OCI-LY1 (cell line): ENCODE results near the gene GAL3ST2.

Experiments used
- H2AFZ ChIP-seq: fragments of 200-600 bp; sonication (generic), shearing (Covaris generic); 2 replicates; pipeline ENCODE4 v1.6.0; 2014; ENCODE audit warnings: antibody characterized with exemption, mild to moderate bottlenecking, low read length
- H3F3A ChIP-seq: fragments of 200-600 bp; sonication (generic), shearing (Covaris generic); 2 replicates; pipeline ENCODE4 v1.6.0; 2014; ENCODE audit warnings: mild to moderate bottlenecking, antibody characterized with exemption, low read length, moderate library complexity; ENCODE audit not compliant: insufficient read depth
- H3K27ac ChIP-seq: fragments of 200-600 bp; sonication (generic); 2 replicates; pipeline ENCODE4 v1.5.1; 2014; ENCODE audit warnings: low read length, mixed run types, mild to moderate bottlenecking, low read depth; ENCODE audit not compliant: poor library complexity, severe bottlenecking
- H3K27me3 ChIP-seq: fragments of 200-600 bp; sonication (generic); 2 replicates; pipeline ENCODE4 v1.6.0; 2014; ENCODE audit warnings: antibody characterized with exemption, mild to moderate bottlenecking, low read length, moderate library complexity; ENCODE audit not compliant: insufficient read depth
- H3K36me3 ChIP-seq: fragments of 200-600 bp; sonication (generic); 2 replicates; pipeline ENCODE4 v1.6.1; 2014; ENCODE audit warnings: mild to moderate bottlenecking, antibody characterized with exemption, low read length, moderate library complexity, mixed read lengths; ENCODE audit not compliant: insufficient read depth
- H3K4me1 ChIP-seq: fragments of 200-600 bp; sonication (generic); 2 replicates; pipeline ENCODE4 v1.5.1; 2014; ENCODE audit warnings: mild to moderate bottlenecking, low read length, moderate library complexity; ENCODE audit not compliant: insufficient read depth, severe bottlenecking
- H3K4me2 ChIP-seq: fragments of 200-600 bp; sonication (generic), shearing (Covaris generic); 2 replicates; pipeline ENCODE4 v1.6.1; 2014; ENCODE audit warnings: low read length
- H3K4me3 ChIP-seq: fragments of 200-600 bp; sonication (generic); 2 replicates; pipeline ENCODE4 v1.5.1; 2014; ENCODE audit warnings: low read length, low read depth, mild to moderate bottlenecking, mixed read lengths; ENCODE audit not compliant: poor library complexity, severe bottlenecking
- H3K79me2 ChIP-seq: fragments of 200-600 bp; shearing (Covaris generic); 2 replicates; pipeline ENCODE4 v1.6.1; 2016; ENCODE audit warnings: mixed run types, low read length, mixed read lengths; ENCODE audit not compliant: insufficient read depth
- H3K9ac ChIP-seq: fragments of 200-600 bp; sonication (generic), shearing (Covaris generic); 2 replicates; pipeline ENCODE4 v1.6.1; 2014; ENCODE audit warnings: mild to moderate bottlenecking, low read length, mixed read lengths
- H3K9me2 ChIP-seq: fragments of 200-600 bp; sonication (generic), shearing (Covaris generic); 2 replicates; pipeline ENCODE4 v1.6.1; 2014; ENCODE audit warnings: low read depth, mild to moderate bottlenecking, low read length, mixed read lengths
- H3K9me3 ChIP-seq: fragments of 200-600 bp; shearing (Covaris generic); 2 replicates; pipeline ENCODE4 v1.6.1; 2014; ENCODE audit warnings: low read length, mixed read lengths
- H4K20me1 ChIP-seq: fragments of 200-600 bp; sonication (generic), shearing (Covaris generic); 2 replicates; pipeline ENCODE4 v1.6.0; 2016; ENCODE audit warnings: mild to moderate bottlenecking, low read length; ENCODE audit not compliant: insufficient read depth
- EZH2 ChIP-seq: fragments of 200-600 bp; sonication (generic), shearing (Covaris generic); IDR thresholded peaks from 2 replicates; pipeline ENCODE4 v1.8.0; 2017; ENCODE audit warnings: borderline replicate concordance, mixed run types, mild to moderate bottlenecking, antibody characterized with exemption, low read length, moderate library complexity, mixed read lengths
- TF ChIP-seq, protein P1 (sequence below): fragments of 200-600 bp; sonication (generic), shearing (Covaris generic); IDR thresholded peaks from 2 replicates; pipeline ENCODE4 v1.5.1; 2017; ENCODE audit warnings: mild to moderate bottlenecking, antibody characterized with exemption, low read length, moderate library complexity, mixed read lengths

The GAL3ST2 gene

DNA sequence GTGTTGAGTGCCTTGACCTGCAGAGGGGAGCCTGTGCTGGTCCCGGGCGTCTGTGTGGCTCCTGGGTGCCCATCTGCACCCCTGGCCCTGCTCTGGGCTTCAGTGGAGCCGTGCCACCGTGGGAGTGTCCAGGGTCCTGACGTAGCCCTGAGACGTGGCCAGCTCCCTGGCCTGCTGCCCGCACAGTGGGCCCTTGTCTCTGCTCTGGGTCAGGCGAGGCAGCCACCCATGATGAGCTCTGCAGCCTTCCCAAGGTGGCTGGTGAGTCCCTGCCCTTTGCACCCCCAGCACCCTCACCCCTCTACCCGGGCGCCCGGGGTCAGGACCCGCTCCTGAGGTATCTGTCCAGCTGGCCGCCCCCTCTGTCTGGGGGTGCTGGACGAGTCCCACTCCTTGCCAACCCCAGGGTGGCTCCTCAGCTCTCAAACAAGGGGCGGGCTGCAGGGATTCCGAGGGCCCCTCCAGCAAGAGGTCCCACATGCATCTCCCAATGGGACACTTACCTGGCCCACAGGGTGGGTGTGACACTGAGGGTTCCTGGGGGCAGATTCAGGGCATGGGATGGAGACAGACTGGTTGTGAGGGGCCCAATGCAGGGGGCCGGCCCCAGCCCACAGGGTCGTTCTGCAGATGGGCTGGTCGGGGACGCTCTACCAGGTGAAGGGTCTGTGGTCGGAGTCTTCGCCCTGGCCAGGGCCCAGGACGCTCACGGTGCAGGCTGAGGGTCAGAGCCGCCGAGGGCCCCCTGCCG is 34.8 kb downstream of the GAL3ST2 start:
- TF ChIP-seq, protein P1, sequence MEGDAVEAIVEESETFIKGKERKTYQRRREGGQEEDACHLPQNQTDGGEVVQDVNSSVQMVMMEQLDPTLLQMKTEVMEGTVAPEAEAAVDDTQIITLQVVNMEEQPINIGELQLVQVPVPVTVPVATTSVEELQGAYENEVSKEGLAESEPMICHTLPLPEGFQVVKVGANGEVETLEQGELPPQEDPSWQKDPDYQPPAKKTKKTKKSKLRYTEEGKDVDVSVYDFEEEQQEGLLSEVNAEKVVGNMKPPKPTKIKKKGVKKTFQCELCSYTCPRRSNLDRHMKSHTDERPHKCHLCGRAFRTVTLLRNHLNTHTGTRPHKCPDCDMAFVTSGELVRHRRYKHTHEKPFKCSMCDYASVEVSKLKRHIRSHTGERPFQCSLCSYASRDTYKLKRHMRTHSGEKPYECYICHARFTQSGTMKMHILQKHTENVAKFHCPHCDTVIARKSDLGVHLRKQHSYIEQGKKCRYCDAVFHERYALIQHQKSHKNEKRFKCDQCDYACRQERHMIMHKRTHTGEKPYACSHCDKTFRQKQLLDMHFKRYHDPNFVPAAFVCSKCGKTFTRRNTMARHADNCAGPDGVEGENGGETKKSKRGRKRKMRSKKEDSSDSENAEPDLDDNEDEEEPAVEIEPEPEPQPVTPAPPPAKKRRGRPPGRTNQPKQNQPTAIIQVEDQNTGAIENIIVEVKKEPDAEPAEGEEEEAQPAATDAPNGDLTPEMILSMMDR: no peak
- TF ChIP-seq EZH2: no peak
- Histone ChIP-seq H3K36me3 (no peaks in the 10 kb centered on the region), H3F3A (no peaks in the 10 kb centered on the region), H3K9me2 (no peaks in the 10 kb centered on the region), H3K4me1 (no peaks in the 10 kb centered on the region), H3K9ac (no peak overlapping the region), H3K27me3 (no peaks in the 10 kb centered on the region), H3K4me2 (no peak overlapping the region), H3K9me3 (no peaks in the 10 kb centered on the region), H2AFZ (no peak overlapping the region), H4K20me1 (no peaks in the 10 kb centered on the region), H3K4me3 (no peak overlapping the region), H3K79me2 (no peaks in the 10 kb centered on the region), H3K27ac (no peak overlapping the region)

DNA sequence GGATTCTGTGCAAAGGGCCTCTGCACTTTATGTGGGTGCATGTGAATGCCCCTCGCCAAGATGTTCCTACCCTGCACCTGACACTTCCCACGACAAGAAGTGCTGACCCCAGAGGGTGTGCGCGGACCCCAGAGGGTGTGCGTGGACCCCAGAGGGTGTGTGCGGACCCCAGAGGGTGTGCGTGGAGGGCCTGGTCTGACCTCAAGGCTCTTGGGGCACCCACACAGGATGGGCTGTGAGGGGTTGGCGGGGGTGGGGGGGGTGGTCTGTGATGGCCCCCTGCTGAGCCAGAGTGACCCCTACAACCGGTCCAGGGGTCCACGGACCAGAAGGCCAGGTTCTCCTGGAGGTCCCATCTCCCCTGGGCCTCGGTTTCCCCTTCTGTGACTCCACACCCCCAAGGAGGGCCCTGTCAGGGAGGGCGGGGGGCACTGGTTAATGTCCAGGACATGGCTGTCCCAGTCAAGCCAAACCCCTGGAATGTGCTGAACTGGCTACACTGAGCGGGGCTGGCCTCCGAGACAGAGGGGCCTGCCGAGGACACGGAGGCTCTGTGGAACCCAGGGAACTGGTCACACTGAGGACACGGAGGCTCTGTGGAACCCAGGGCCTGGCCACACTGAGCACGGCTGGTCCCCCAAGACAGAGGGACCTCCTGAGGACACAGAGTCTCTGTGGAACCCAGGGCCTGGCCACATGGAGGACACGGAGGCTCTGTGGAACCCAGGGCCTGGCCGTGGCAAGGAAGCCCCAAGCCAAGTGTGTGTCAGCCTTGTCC is 35.5 kb downstream of the GAL3ST2 start:
- H3K27ac ChIP-seq: no peak overlapping the region
- H3K27me3 ChIP-seq: no peaks in the 10 kb centered on the region

DNA sequence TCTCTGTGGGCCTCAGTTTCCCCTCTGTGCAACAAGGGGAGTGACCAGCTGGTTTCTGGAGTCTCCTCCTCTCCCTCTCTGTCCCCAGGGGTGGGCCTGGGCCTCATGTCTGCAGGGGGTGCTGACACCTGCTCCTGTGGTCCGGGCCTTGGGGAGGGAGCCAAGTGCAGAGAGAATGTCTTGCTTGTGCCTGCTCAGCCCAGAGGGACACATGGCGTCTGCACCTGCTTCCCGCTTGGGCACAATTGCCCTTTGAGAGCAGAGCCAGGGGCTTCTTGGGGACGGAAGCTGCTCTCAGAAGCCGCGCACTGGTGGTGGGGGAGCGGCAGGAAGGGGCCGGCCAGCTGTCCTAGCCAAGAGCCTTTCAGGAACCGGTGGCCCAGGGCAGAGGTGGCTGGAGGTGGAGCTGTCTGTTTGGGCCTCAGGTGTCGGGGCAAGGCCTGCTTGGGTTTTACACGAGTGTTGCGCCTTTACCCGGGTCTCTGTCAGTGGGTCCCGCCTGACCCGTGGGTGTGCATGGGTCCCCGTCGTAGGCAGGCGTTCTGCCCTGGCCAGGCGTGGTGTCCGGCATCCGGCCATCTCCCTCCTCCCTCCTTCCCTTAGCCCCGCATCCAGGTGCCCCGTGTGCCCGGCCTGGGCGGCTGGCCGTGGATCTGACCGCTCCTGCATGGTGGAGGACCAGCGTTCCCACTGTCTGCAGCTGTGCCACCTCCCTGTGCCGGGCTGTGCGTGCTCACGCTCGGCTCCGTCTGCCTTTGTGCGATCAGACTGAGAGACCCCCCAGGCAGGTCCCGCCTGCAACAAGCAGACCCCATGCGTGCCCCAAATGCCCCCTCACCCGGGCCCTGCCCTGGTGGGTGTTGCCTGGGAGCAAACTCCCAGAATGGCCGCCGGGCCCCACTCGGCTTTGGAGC is 36.4 kb downstream of the GAL3ST2 start:
- Histone ChIP-seq H4K20me1 (no peaks in the 10 kb centered on the region), H2AFZ (no peak overlapping the region), H3F3A (no peaks in the 10 kb centered on the region), H3K27me3 (no peaks in the 10 kb centered on the region), H3K9me3 (no peaks in the 10 kb centered on the region), H3K4me2 (no peak overlapping the region), H3K9ac (no peak overlapping the region), H3K27ac (no peak overlapping the region), H3K36me3 (no peaks in the 10 kb centered on the region), H3K79me2 (no peaks in the 10 kb centered on the region), H3K4me3 (no peak overlapping the region), H3K4me1 (no peaks in the 10 kb centered on the region), H3K9me2 (no peaks in the 10 kb centered on the region)
- TF ChIP-seq, protein P1: no peak
- TF ChIP-seq EZH2: no peak

More for the DNA sequence above, 35.5 kb downstream of the GAL3ST2 start:
- Histone ChIP-seq H4K20me1 (no peaks in the 10 kb centered on the region), H3K9me3 (no peaks in the 10 kb centered on the region), H3K4me1 (no peaks in the 10 kb centered on the region), H3K9me2 (no peaks in the 10 kb centered on the region), H3K4me2 (no peak overlapping the region), H2AFZ (no peak overlapping the region), H3K4me3 (no peak overlapping the region), H3K79me2 (no peaks in the 10 kb centered on the region), H3F3A (no peaks in the 10 kb centered on the region), H3K9ac (no peak overlapping the region), H3K36me3 (no peaks in the 10 kb centered on the region)
- TF ChIP-seq EZH2: no peak
- TF ChIP-seq, protein P1: no peak
